Tibial nerve (tissue), 4 donors: ENCODE results near the gene ZMPSTE24.

Experiments
- CTCF ChIP-seq, 5 experiments: fragments of 200-600 bp in 3 of 5; fragments of 450-650 bp in 2 of 5; sonication (generic) in 3 of 5; IDR thresholded peaks; one replicate each; pipeline ENCODE4 v1.5.1; 2016 to 2019; ENCODE audit warnings: antibody characterized with exemption in 5 of 5, mild to moderate bottlenecking in 3 of 5, moderate library complexity in 2 of 5
- EP300 ChIP-seq, 2 donors: sonication (generic); formaldehyde crosslinking; IDR thresholded peaks; one replicate each; pipeline ENCODE4 v1.6.1; 2017; ENCODE audit warnings: antibody characterized with exemption in 2 of 2, mild to moderate bottlenecking in 1 of 2
- POLR2A ChIP-seq, 2 donors: fragments of 450-650 bp; IDR thresholded peaks; one replicate each; pipeline ENCODE4 v1.6.1; 2017; ENCODE audit warnings: antibody characterized with exemption in 2 of 2, mild to moderate bottlenecking in 2 of 2, moderate library complexity in 2 of 2

- TF ChIP-seq CTCF (IDR thresholded peaks at IDR 0.05) (no peak), POLR2A (IDR thresholded peaks at IDR 0.05) (no peak), EP300 (IDR thresholded peaks at IDR 0.05) (no peak)
These were observed 10.2 kb downstream of the ZMPSTE24 start for GRCh38 chr1:40268211-40268610.
